ENCODE measurements around the gene PGAM2.
"Not testable (repeated sequence)": the region's sequence is repeated elsewhere in the genome, so short reads cannot be mapped to it uniquely, and the experiment has no call there.

Gene PGAM2

GRCh38 chr7:44022069-44022468, 43.3 kb downstream of the PGAM2 start:
- H3K9me3 ChIP-seq (replicated peaks in 1 of 11), result not testable (repeated sequence)

GRCh38 chr7:44019825-44020224, 45.5 kb downstream of the PGAM2 start:
- H3K4me3 ChIP-seq; H3K27ac ChIP-seq; H3K36me3 ChIP-seq; H4K20me1 ChIP-seq; H3K27me3 ChIP-seq; H3K9me3 ChIP-seq (replicated peaks in 1 of 11): not testable (repeated sequence)
- Histone ChIP-seq H3K4me1 (peaks cover 7 to 26% (median 20%) of the 10 kb centered on the region in 10 experiments; a peak in 17 of 20 replicates), H3K9ac (peak overlapping the region in 3 of 11 experiments; percentile 33 to 86 (median 39); a peak in 2 of 22 replicates), H3K4me2 (peak overlapping the region; percentile 51 to 75 (median 65); a peak in 17 of 22 replicates)

More at GRCh38 chr7:44022069-44022468, 43.3 kb downstream of the PGAM2 start:
- H3K9ac ChIP-seq, H3K36me3 ChIP-seq, H3K4me2 ChIP-seq, H3K4me3 ChIP-seq, H3K27ac ChIP-seq, H3K27me3 ChIP-seq, H4K20me1 ChIP-seq: not testable (repeated sequence)
- H3K4me1 ChIP-seq, result peaks cover 7 to 26% (median 20%) of the 10 kb centered on the region in 10 experiments; a peak in 17 of 20 replicates

GRCh38 chr7:44018857-44019807, 46.2 kb downstream of the PGAM2 start:
- H3K27ac ChIP-seq, result peak overlapping the region; percentile 64 to 83 (median 80); a peak in 21 of 22 replicates
- not testable (repeated sequence) for H4K20me1 ChIP-seq; H3K27me3 ChIP-seq; H3K9me3 ChIP-seq (replicated peaks in 1 of 11)
- peak overlapping the region; percentile 54 to 75 (median 67) for H3K4me2 ChIP-seq
- H3K4me1 ChIP-seq, result peaks cover 7 to 26% (median 20%) of the 10 kb centered on the region in 10 experiments; a peak in 17 of 20 replicates
- peak overlapping the region; percentile 83 to 89 (median 87) for H3K9ac ChIP-seq
- H3K36me3 ChIP-seq, result peaks cover 0 to 11% (median 2%) of the 10 kb centered on the region in 11 experiments; a peak in 9 of 22 replicates
- H3K4me3 ChIP-seq, result peak overlapping the region; percentile 70 to 86 (median 80)

GRCh38 chr7:44015090-44015489, 50.3 kb downstream of the PGAM2 start:
- not testable (repeated sequence) for H3K9me3 ChIP-seq (replicated peaks in 1 of 11); H3K9ac ChIP-seq; H4K20me1 ChIP-seq; H3K27ac ChIP-seq; H3K4me2 ChIP-seq; H3K4me3 ChIP-seq; H3K27me3 ChIP-seq
- Histone ChIP-seq H3K36me3 (peaks cover 6 to 29% (median 10%) of the 10 kb centered on the region in 11 experiments; a peak in 14 of 22 replicates), H3K4me1 (peaks cover 5 to 17% (median 12%) of the 10 kb centered on the region in 10 experiments; a peak in 16 of 20 replicates)
